Gastroesophageal sphincter (tissue), 3 donors: ENCODE data around the gene NARF.

Source experiments
- CTCF ChIP-seq, 4 experiments: fragments of 200-600 bp in 2 of 4; fragments of 450-650 bp in 2 of 4; sonication (generic) in 1 of 4; IDR thresholded peaks; one replicate each; pipeline ENCODE4 v1.5.1; 2017 to 2019; ENCODE audit warnings: antibody characterized with exemption in 4 of 4, mild to moderate bottlenecking in 2 of 4, moderate library complexity in 2 of 4
- POLR2A ChIP-seq, 2 donors: fragments of 450-650 bp; IDR thresholded peaks; one replicate each; pipeline ENCODE4 v1.6.1; 2017; ENCODE audit warnings: antibody characterized with exemption in 2 of 2, mild to moderate bottlenecking in 2 of 2, moderate library complexity in 1 of 2
- POLR2AphosphoS5 ChIP-seq: sonication (generic); formaldehyde crosslinking; IDR thresholded peaks from one replicate; pipeline ENCODE4 v1.6.1; 2017; ENCODE audit warnings: antibody characterized with exemption

GRCh38 chr17:82445542-82445941 is 13.0 kb upstream of the NARF start:
- TF ChIP-seq CTCF (IDR thresholded peaks at IDR 0.05) = no peak
- TF ChIP-seq POLR2A (IDR thresholded peaks at IDR 0.05) = no peak
- no peak for TF ChIP-seq POLR2AphosphoS5
